GM19463 (cell line): ENCODE measurements around the gene FGR.

Experiments
- ATAC-seq: cut with Tn5 transposase; IDR thresholded peaks from one replicate; pipeline ENCODE4 v1.9.1; 2021; ENCODE audit warnings: mild to moderate bottlenecking, moderate library complexity; ENCODE audit not compliant: unreplicated experiment

The FGR gene

GRCh38 chr1:27601771-27602461 lies 33.1 kb downstream of the FGR start:
- no peak for ATAC-seq

GRCh38 chr1:27601321-27601770 lies 33.6 kb downstream of the FGR start:
- ATAC-seq = no peak

GRCh38 chr1:27600498-27601175 lies 34.3 kb downstream of the FGR start:
- no peak for ATAC-seq

GRCh38 chr1:27599605-27600497 lies 35.1 kb downstream of the FGR start:
- ATAC-seq = no peak

GRCh38 chr1:27598902-27599528 lies 36.0 kb downstream of the FGR start:
- ATAC-seq = no peak

- no peak for ATAC-seq
Observed at GRCh38 chr1:27598295-27598687, 36.7 kb downstream of the FGR start.

- no peak for ATAC-seq
Observed at GRCh38 chr1:27597516-27598294, 37.3 kb downstream of the FGR start.

- no peak for ATAC-seq
Observed at GRCh38 chr1:27596986-27597385, 38.0 kb downstream of the FGR start.

- ATAC-seq = no peak
Observed at GRCh38 chr1:27596261-27596660, 38.7 kb downstream of the FGR start.

- no peak for ATAC-seq
Observed at GRCh38 chr1:27595597-27595996, 39.4 kb downstream of the FGR start.

- ATAC-seq = no peak
Observed at GRCh38 chr1:27594564-27595510, 40.1 kb downstream of the FGR start.

GRCh38 chr1:27593678-27594563 lies 41.1 kb downstream of the FGR start:
- ATAC-seq = no peak

- ATAC-seq = no peak
Observed at GRCh38 chr1:27592931-27593677, 41.9 kb downstream of the FGR start.

- no peak for ATAC-seq
Observed at GRCh38 chr1:27592232-27592930, 42.6 kb downstream of the FGR start.

GRCh38 chr1:27591622-27592021 lies 43.4 kb downstream of the FGR start:
- ATAC-seq = no peak

- no peak for ATAC-seq
Observed at GRCh38 chr1:27590917-27591508, 44.0 kb downstream of the FGR start.
